HG03521 (cell line): Measurements from ENCODE around the gene FN3K.

ENCODE experiments used
- ATAC-seq: cut with Tn5 transposase; IDR thresholded peaks from one replicate; pipeline ENCODE4 v1.9.1; 2021; ENCODE audit warnings: mild to moderate bottlenecking, moderate library complexity; ENCODE audit not compliant: unreplicated experiment

Gene FN3K

GRCh38 chr17:82703036-82703745, 32.2 kb upstream of the FN3K start:
- no peak for ATAC-seq

- no peak for ATAC-seq
Observed at GRCh38 chr17:82703935-82704865, 31.2 kb upstream of the FN3K start.

GRCh38 chr17:82704886-82705285, 30.5 kb upstream of the FN3K start:
- ATAC-seq: no peak

GRCh38 chr17:82705756-82706155, 29.7 kb upstream of the FN3K start:
- no peak for ATAC-seq

- no peak for ATAC-seq
Observed at GRCh38 chr17:82709024-82709675, 26.3 kb upstream of the FN3K start.

- no peak for ATAC-seq
Observed at GRCh38 chr17:82709676-82710498, 25.5 kb upstream of the FN3K start.

GRCh38 chr17:82710499-82711232, 24.7 kb upstream of the FN3K start:
- no peak for ATAC-seq

- ATAC-seq: no peak
Observed at GRCh38 chr17:82713071-82713723, 22.2 kb upstream of the FN3K start.

GRCh38 chr17:82716203-82717010, 19.0 kb upstream of the FN3K start, which contains the start of gene FN3KRP:
Gene FN3KRP, plus strand, starts transcription at chr17:82716706. Its CDS starts 50 bp downstream, at chr17:82716756.
- peak; percentile 73 for ATAC-seq

GRCh38 chr17:82718986-82719685, 16.3 kb upstream of the FN3K start:
- no peak for ATAC-seq

GRCh38 chr17:82720204-82720603, 15.2 kb upstream of the FN3K start:
- ATAC-seq: no peak

GRCh38 chr17:82722341-82723013, 12.9 kb upstream of the FN3K start:
- no peak for ATAC-seq

GRCh38 chr17:82723169-82723807, 12.1 kb upstream of the FN3K start:
- no peak for ATAC-seq

GRCh38 chr17:82726427-82726826, 9.0 kb upstream of the FN3K start:
- no peak for ATAC-seq

- ATAC-seq: no peak
Observed at GRCh38 chr17:82729479-82730260, 5.7 kb upstream of the FN3K start.

- no peak for ATAC-seq
Observed at GRCh38 chr17:82732118-82732743, 3.2 kb upstream of the FN3K start.
